Measurements from ENCODE around the gene MORC1. TPM values are rescaled to one million over a fixed set of nuclear protein-coding genes. Genes with fewer than 3 reads are reported as not detected.

Gene MORC1
- total RNA-seq, 1 donor from 2014 or later: not detected

DNA sequence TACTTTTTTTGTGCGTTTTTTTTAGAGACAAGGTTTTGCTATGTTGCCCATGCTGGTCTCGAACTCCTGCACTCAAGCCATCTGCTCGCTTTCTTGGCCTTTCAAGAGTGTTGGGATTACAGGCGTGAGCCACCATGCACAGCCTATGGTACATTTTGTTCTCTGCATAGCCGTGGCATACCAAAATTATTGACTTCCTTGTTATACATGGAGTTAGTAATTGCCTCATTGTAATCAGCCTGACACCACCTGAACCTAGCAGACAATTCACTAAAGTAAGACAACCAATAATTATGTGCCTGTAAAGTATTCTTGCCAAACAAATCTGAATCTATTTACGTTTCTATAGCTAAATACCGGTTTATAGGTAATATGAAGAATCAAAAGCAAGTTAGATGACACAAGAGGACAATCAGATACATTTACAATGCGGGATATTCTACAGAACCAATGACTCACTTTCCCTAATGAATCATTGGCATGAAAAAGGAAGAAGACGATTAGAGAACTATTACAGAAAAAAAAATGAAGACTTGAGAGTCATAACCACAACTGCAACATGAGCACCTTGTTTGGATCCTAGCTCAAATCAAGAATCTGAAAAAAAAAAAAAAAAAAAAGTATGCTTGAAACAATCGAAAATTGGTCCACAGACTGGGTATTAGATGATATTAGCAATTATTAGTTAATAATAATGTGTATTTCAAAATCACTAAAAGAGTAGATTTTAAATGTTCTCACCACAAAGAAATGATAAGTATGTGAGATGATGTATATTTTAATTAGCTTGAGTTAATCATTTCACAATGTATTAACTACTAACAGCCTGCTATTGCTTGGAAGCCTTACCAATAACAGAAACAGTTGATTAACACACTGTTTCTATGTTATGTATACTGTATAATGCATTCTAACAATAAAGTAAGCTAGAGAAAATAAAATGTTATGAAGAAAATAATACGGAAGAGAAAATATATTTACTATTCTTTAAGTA, 171.3 kb downstream of the MORC1 start:
- H3K36me3 ChIP-seq: no peaks in the 10 kb centered on the region
- no peaks in the 10 kb centered on the region for H3K9me3 ChIP-seq
- no peaks in the 10 kb centered on the region for H3K4me1 ChIP-seq
- ATAC-seq (no peak), DNase-seq (no peak)
- intact Hi-C loops (cut with DNase I): no loop called here
- no peak overlapping the region for H3K4me3 ChIP-seq
- TF ChIP-seq CTCF (IDR thresholded peaks at IDR 0.05): no peak
- no peaks in the 10 kb centered on the region for H3K27me3 ChIP-seq (ENCODE audit: low read depth)
- H3K27ac ChIP-seq: no peak overlapping the region

DNA sequence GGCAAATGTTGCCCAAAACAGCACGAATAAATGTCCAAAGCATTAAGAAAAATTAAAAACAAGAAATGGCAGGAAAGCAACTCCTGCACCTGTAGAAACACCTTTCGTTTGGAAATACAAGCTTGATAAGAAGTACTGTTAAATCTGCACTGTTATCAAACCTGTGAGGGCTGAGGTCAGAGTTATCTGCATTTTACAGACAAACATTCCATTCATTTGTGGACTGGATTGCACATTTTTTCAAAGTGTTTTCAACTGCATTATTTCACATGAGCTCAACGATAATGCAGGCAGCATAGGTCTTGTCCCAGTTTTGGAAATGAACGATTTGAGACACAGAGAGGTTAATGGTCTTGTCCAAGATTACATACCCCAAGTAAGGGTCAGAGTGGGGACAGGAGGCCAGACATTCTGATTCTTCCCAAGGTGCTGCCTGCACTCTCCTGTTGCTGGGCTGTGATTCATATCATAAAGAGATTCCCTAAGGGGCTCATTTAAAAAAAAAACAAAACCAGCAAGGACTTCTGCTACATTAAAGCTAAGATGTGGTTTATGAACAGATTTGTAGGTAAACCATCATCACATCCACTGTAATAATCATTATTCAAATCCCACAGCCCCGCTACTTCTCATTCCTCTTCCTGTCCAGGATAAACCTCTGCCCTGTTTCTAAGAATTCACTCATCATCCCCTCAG, 177.2 kb downstream of the MORC1 start:
- Histone ChIP-seq H3K27me3 (ENCODE audit: low read depth) (no peaks in the 10 kb centered on the region), H3K36me3 (no peaks in the 10 kb centered on the region), H3K4me3 (no peak overlapping the region), H3K9me3 (no peaks in the 10 kb centered on the region), H3K4me1 (no peaks in the 10 kb centered on the region), H3K27ac (no peak overlapping the region)
- no peak for TF ChIP-seq CTCF (IDR thresholded peaks at IDR 0.05)
- DNase-seq: no peak
- intact Hi-C loops (cut with DNase I): no loop called here
- no peak for ATAC-seq

GRCh38 chr3:108940166-108940565, 177.8 kb downstream of the MORC1 start:
- TF ChIP-seq CTCF (IDR thresholded peaks at IDR 0.05): no peak
- Histone ChIP-seq H3K27ac (no peak overlapping the region), H3K36me3 (no peaks in the 10 kb centered on the region), H3K4me1 (no peaks in the 10 kb centered on the region), H3K4me3 (no peak overlapping the region), H3K9me3 (no peaks in the 10 kb centered on the region), H3K27me3 (ENCODE audit: low read depth) (no peaks in the 10 kb centered on the region)
- DNase-seq: no peak
- intact Hi-C loops (cut with DNase I): no loop called here
- no peak for ATAC-seq

GRCh38 chr3:108936924-108937689, 180.8 kb downstream of the MORC1 start:
- no peaks in the 10 kb centered on the region for H3K9me3 ChIP-seq
- no peak overlapping the region for H3K27ac ChIP-seq
- H3K4me3 ChIP-seq: no peak overlapping the region
- no peaks in the 10 kb centered on the region for H3K27me3 ChIP-seq (ENCODE audit: low read depth)
- H3K36me3 ChIP-seq: no peaks in the 10 kb centered on the region
- no peaks in the 10 kb centered on the region for H3K4me1 ChIP-seq
- intact Hi-C loops (cut with DNase I): no loop called here
- no peak for ATAC-seq
- DNase-seq: no peak
- TF ChIP-seq CTCF (IDR thresholded peaks at IDR 0.05): no peak

- no peak for ATAC-seq
- TF ChIP-seq CTCF (IDR thresholded peaks at IDR 0.05): no peak
Measured at GRCh38 chr3:108931035-108931434, 186.9 kb downstream of the MORC1 start.

More at GRCh38 chr3:108931035-108931434, 186.9 kb downstream of the MORC1 start:
- intact Hi-C loops (cut with DNase I): no loop called here
- H3K27ac ChIP-seq: no peak overlapping the region
- no peaks in the 10 kb centered on the region for H3K4me1 ChIP-seq
- no peaks in the 10 kb centered on the region for H3K27me3 ChIP-seq (ENCODE audit: low read depth)
- DNase-seq: no peak
- H3K4me3 ChIP-seq: no peak overlapping the region
- H3K36me3 ChIP-seq: no peaks in the 10 kb centered on the region
- H3K9me3 ChIP-seq: no peaks in the 10 kb centered on the region

Measured in lower lobe of right lung (tissue), 2 donors.